IPS-NIHi7 (cell line): ENCODE measurements around the gene KRT20.
"Not testable (repeated sequence)": the region's sequence is repeated elsewhere in the genome, so short reads cannot be mapped to it uniquely, and the experiment has no call there.

ENCODE experiments used
- DNase-seq: peaks from one replicate; pipeline ENCODE4 v3.0.0; 2012; ENCODE audit warnings: mixed read lengths; ENCODE audit errors: extremely low spot score

Gene KRT20

DNA sequence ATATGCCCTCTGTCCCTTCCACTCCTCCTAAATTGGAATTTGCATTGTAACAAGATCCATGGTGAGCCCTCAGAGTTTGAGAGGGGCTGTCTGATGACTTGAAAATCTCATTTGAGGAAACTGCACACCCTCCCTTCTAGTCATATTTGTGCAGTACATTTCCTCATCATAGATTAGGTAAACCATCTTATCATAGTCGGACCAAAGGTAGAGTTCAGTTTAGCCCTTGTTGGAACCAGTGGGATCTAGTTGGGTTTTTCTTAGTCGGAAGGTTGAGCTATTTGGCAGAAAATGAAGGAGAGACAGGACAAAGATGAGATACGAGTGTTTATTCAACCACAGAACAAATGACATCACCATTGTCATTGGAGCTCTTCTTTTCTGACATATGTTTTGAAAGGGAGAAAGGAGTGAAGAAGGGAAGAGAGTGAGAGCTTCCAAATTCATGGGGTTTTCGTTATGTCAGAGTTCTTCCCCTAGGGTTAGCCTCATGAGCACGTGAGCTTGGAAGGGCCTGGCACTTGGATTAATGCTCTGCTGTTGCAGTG lies 15.8 kb upstream of the KRT20 start:
- DNase-seq: no peak

DNA sequence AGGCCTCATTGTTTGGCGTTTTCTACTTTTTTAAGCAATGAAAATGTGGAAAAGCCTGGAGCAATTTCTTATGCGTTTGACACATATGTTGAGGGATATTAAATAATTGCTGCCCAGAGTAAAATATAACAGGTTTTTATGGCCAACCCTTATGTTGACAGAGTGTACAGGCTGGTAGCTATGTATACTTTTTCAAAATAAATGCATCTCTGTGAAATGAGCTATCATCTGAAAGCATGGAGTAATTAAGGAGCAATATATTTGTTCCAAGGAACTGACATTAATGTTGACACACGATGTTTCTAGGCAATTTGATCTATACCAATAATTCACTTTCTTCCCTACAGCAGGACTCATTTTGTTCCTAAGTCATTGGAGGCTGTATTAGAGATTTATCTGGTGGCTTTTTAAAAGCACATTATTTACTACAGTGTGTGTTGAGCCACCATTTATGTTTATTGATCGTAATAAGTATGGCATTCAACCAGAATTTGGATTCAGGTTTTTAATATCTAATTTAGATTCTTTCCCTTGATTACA lies 11.9 kb upstream of the KRT20 start:
- DNase-seq: no peak

DNA sequence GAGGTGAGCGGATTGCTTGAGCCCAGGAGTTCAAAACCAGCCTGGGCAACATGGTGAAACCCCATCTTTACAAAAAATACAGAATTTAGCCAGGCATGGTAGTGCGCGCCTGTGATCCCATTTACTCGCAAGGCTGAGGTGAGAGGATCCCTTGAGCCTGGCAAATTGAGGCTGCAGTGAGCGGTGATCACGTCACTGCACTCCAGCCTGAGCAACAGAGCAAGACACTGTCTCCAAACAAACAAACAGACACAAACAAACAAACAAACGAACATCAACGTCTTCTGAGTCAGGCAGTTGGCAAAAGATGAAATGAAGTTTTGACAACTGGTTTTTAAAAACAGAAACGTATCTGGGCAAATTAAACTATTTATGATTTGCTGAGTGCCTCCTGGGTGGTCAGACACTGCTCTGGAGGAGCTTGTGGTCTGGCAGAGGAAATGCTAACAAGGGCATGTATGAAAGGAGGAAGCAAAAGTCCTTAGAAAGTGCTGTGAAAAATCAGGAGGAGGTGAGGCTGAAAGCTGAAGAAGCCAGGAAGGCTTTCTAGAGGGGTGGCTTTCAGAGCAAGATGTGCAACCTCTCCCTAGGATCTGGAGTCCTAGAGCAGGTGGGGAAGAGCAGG lies 10.2 kb upstream of the KRT20 start:
- no peak for DNase-seq

DNA sequence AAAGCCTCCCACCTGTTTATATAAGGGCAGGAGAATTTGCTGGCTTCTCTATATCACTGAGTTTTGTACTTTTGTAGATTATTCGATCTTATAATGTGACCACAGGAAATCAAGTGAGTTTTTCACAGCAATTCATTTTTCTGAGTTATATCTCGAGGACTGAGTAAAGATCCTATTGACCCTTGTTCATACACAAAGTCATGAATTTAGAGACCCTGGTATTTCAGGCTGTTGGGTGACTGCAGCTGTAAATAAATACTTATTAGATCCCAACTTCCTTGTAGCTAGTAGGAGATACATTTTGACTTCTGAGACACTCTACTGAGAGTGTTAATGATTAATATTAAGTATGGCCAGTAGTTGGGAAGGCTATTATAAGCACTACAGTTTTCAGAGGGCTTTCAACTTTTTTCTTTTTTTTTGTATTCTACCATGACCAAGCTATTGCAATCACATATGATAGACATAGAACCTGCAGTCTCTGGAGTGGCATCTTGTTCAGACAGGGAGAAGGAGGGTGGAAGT lies 3.2 kb upstream of the KRT20 start:
- no peak for DNase-seq

DNA sequence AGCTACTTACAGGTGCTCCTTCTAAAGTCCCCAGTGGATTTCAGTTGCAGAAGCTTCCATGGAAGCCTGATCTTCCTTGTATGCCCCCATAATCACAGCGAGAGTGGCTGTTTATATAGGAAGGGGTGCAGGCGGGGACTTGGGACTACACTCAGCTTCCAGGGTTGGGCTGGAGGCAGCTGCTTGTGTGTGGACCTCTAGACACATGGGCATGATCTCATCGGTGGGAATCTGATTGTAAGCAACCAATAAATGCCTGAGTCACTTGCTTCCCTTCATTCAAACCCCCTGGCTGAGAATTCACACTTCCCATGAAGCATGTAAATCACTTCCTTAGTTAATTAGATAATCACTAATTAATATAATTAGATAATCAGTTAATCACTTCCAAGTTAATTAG lies 1.0 kb upstream of the KRT20 start:
- DNase-seq: no peak

DNA sequence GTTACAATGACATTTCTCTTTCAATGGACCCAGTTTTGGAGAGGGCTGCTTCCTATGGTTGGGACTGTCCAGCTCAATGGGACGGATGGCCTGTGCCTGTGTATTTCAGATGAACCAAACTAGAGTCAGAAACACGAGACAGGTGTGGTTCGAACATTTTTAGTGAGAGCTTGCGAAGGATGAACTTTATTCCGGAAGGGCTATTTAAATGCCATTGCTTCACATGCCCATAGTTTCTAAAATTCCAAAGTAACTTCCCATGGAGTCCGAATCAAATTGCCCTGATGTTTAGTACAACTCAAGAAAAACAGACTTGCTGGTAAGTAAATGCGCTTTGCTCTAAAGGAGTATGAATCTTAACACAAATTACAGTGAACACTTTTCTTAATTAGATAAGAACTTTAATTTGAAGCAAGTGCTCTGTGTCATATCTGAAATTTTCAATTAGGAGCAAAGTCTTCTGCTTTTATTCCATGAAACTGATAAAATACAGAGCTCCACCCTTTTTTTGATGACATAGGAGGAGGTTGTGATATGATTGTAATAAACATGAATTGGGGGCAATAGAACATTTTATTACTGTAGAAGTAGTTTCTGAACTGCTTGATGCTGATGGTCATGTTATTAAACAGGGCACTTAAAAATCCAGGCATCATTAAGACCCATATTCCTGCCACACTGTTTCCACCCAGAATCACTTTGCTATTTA lies 1.3 kb downstream of the KRT20 start:
- DNase-seq: no peak

DNA sequence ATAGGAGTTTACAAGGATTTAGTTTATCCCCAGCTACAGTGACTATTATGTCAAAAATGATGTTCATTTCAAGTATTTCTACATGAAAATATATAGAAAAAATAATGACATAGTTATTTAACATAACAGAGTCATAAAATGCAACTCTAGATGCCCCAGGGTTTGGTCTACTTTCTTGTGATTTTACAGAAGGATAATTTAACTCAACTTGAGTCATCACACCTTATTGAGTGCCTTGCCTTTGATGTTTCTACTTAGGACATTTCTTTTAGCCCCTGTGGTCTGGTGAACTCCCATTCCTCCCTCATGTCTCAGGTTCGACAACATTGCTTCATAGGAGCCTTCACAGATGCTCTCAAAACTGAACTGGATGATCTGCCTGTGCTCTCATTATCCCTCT lies 2.0 kb downstream of the KRT20 start:
- DNase-seq: no peak

DNA sequence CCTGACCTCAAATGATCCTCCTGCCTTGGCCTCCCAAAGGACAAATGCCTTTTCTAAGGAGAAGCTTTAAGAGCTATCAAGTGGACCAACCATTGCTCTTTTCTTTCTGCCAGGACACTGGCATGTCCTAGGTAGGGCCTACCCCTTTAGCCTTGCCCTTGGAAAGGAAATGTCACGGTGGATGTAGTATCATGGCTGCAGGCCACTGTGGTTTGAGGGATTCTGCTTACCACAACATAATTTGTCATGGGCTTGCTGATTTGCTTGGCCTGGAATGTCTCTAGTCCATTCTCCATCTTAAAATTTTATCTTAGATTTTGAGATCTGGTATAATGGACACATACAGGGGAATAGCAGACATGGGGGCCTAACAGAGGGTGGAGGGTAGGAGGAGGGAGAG lies 6.0 kb downstream of the KRT20 start:
- no peak for DNase-seq

DNA sequence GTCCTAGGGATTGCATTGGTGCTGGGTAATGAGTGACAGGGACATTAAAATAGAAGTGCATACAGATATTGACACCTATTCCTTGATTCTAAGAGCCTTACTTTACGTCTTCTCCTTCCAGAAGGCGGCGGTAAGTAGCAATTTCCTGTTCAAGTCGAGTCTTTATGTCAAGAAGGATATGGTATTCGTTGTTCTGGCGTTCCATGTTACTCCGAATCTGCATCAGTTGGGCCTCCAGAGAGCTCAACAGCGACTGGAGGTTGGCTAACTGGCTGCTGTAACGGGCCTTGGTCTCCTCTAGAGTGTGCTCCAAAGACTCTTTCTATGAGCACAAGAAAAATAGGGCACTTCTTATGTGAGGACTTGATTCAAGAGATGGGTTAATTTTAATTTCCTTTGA lies 7.0 kb downstream of the KRT20 start:
- no peak for DNase-seq

DNA sequence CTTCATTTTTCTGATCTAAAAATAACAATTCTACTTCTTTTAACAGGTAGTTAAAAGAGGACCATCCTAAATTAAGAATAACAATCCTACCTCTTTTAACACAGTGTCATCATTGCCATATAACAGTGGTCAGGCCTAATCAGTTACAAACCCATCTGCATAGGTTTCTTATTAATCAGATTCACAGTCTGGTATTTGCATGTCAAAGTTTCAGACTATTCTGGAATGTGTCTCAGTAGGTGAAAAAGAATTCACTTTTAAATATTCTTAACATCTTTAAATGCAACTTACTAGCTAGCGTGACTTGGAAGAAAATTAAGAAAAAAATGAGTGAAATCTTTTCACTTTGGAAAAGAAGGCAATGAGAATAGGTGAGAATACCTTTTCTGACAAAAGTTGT lies 11.2 kb downstream of the KRT20 start:
- no peak for DNase-seq

DNA sequence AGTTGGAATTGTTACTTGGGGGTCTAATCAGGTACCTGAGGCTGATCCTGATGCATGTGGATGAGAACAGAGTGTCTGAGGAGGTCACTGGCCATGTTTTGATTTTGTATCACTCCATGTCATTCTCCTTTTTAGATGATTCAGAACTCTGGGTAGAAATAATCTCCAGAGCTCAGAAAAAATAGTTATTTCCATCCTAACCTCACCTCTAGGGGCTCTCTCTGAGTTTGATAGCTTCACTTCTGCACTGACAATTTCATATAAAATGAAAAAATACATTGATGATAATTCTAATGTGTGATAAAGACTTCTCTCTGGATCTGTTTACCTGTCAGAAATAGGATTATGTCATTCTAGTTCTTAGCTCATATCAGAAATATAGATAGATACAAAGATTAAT lies 11.8 kb downstream of the KRT20 start:
- DNase-seq: no peak

DNA sequence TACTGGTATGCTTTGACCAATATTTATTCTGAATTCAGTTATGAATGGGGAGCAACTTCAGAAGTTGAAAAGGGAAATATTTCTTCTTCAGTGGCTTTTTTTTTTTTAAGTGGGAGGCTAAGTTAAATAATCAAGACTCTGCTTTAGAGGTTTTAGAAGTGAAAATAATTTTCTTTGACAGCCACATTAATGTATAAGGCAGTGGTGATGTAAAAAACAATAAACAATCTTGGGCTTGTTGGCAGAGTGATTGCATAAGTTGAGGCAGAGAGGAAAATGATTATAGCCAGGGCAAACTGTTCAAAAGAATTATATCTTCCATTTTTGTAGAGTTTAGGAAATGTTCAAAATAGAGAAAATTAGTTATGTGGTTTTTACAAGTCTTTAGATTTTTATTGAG lies 12.6 kb downstream of the KRT20 start:
- DNase-seq: no peak

DNA sequence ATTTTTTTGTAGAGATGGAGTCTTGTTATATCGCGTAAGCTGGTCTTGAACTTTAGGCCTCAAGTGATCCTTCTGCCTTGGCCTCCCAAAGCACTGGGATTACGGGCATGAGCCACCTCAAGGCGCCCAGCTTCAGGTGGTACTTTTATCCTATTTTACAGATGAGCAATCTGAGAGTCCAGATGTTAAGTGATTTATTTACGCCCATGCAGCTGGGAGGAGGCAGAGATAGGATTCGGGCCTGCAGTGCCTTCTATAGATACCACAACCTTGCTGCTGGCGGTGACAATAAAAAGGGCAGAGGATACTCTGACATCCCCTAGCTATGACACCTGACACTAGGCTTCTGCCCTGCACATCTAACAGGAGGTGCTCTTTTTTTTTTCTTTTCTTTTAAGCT lies 13.7 kb downstream of the KRT20 start:
- DNase-seq: no peak

DNA sequence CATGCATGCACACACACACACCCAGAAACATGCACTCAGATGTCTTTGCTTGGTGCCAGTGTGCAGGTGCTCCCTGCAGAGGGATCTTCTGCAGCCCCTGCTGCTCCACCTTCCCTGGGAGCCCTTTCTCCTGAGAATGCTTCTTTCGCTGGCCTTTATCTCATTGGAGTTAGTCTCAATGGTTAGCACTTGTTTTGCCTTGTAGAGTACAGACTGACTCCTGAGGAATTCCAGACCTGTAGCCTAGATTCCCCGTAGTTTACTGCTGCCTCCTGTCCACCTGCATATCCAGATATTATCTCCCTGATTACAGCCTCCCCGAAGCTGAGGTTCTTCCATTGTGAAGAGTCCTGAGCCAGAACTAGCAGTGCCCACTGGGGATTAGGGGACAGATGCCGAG lies 14.9 kb downstream of the KRT20 start:
- DNase-seq: no peak

DNA sequence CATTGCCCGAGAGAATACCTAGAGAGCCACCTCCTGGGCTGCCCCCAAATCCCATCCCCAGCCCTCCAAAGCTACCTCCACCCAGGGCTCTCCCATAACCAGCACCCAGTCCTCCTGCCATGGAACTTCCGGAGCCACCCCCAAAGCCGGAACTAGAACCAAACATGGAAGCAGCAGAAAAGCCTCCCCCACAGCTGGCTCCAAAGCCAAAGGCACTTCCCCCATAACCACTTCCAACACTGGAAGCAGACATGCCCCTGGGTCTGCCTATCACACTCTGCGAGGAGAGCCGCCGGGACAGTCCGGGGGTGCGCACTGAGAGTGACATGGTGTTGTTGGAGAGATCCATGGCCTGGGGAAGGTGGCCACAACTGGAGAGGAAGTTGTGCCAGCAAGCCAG lies 18.2 kb downstream of the KRT20 start, which contains the start of gene KRT12:
KRT12 (minus strand) TSS at position 386 of the 400 bp plus-strand sequence; CDS start at position 349, 37 bp downstream.
- no peak for DNase-seq

DNA sequence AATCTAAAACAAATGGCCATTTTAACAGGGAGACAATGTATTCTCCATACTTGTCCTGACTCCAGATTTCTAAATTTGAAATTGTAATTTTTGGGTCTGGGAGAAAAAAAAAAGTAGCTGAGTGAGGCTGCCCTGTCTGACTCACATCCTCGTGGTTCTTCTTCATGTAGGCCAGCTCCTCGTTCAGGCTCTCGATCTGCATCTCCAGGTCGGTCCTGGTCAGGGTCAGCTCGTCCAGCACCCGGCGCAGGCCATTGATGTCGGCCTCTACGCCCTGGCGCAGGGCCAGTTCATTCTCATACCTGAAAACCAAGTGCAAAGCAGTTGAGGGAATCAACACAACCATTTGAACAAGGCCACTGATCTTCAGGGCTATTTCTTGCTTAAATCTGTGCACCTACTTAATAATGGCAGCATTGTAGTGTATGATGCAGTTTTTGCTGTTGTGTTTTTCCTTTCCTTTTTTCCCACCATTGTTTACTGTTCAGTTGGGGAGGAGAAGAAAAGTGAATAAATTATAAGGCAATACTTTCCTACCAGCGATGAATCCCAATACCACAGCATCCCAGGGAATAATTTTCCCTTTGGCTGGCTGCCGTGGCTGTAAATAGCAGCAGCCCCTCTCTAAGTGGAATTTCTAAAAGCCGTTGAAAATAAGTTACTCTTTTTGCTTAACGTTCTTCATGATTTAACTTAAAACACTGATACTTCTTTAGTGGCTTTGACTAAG lies 20.2 kb downstream of the KRT20 start:
- DNase-seq: no peak

DNA sequence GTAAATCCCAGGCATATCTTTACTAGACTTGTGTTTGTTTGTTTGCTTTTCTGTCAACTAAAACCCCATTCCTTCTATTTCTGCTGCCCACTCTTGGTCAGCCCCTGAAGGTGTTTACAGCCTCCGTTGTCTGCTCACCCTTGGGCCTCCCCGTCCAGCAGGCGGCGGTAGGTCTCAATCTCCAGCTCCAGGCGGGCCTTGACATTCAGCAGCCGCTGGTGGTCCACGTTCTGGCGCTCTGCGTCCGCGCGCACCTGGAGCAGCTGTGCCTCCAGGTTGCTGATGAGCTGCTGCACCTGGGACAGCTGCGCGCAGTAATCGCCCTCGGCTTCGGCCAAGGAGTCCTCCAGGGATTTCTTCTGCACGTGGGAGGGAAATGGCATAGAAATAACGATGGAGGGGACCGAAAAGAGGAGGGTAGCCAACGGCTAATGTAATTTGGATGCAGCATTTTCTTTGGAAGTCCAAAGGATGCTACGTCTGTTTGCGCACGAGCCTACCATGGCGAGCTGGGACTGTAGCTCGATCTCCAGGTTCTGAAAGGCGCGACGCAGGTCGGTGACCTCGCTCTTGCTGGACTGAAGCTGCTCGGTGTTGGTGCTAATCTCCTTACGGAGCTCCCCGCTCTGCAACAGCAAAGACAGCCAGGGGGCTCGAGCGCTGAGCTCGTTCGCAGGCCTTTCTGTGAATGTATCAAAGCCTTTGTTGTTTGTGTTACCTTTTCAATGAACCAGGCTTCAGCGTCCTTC lies 21.9 kb downstream of the KRT20 start:
- peak; percentile 86 for DNase-seq

DNA sequence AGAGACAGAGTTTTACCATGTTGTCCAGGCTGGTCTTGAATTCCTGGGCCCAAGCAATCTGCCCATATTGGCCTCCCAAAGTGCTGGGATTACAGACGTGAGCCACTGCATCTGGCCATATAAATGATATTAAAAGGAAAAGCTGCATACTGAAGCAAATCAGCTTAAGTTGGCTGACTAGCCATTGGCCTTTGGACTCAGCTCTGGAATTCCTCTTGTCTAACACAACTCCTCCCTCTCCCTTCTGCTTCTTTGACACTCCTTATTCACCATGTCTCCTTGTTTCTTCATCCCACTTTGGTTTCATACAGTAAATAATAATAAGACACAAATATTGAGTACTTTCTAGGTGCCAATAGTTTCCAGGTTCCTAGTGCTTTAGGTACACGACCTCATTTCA lies 25.5 kb downstream of the KRT20 start:
- DNase-seq: no peak

DNA sequence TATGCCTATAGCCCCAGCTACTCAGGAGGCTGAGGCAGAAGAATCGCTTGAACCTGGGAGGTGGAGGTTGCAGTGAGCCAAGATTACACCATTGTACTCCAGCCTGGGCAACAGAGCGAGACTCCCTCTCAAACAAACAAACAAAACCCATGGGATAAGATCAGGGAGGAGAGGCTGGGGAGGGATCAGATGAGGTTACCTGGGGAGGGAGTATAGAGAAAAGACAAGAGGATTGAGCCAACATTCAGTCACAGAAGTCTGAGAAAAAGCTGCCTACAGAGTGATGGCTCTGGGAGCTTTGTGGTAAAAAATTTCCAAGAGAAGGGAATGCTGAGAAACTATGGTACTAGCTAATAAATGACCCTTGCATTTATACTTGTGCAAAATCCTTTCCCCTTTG lies 26.4 kb downstream of the KRT20 start:
- not testable (repeated sequence) for DNase-seq

DNA sequence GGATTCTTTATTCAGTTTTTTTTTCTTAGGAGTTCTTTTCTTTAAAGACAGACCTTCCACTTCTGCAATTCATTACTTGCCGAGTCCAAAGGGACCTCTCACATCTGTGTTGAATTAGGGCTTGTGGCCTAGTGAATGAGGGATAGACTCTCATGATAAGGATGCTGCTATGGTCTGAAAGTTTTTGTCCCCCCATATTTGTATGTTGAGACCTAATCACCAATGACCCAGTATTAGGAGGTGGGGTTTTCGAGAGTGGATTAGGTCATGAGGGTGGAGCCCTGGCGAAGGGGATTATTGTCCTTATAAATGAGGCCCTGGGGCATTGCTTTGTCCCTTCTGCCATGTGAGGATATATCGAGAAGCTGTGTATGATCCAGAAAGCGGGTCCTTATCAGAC lies 27.5 kb downstream of the KRT20 start:
- no peak for DNase-seq

DNA sequence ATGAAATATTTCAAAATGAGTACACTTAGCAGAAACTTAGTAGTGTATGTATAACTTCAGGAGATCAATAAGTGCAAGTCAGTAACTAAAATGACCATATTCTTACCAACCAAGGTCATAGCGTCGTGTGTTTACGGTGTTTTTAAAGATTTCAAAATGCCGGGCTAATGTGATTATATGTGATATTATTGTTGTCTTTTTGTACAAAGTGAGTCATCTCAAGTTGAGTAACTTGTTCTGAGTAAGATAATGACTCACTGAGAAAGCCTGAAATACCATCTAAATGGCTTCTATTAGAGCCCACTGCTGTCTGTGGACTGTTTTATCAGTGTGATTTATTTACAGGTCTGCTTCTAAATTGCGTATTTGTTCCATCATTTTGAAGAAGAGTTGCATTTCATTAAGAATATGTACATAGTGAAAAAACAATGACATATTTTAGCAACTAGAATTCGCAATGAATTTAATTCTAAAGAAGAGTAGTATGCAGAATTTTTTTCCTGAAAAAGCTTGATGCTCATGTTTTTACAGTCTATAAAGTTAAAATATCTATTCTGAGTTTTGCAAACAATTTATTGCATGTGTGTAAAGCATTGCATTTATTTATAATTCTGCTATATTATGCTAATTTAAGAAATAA lies 30.7 kb downstream of the KRT20 start:
- DNase-seq: no peak
